NCI-H2227 treated with DMSO at 0.1 percent for 48 hours (cell line): ENCODE data around the gene GOLGA1.

Experiments
- DNase-seq: peaks from one replicate; lab custom pipeline; 2025; lab: John Stamatoyannopoulos, UW

GOLGA1 gene

DNA sequence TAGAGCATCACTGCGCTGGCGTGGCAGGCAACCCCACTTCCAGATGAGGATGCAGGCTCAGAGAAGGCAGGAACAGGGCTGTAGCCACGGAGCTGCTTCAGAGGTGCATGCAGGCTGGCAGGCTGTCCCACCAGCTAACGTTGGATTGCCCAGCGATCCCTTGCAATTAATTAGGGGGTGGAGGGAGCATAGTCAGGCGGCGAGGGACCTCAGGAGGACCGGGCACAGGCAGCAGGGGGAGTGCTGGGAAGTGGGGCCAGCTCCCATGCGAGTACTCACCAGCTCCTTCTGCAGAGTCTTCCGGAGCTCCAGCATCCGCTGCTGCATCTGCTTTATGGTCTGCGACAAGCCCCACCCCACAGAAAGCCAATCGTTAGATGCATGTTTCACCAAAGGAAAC lies 58.7 kb downstream of the GOLGA1 start:
- no peak for DNase-seq

DNA sequence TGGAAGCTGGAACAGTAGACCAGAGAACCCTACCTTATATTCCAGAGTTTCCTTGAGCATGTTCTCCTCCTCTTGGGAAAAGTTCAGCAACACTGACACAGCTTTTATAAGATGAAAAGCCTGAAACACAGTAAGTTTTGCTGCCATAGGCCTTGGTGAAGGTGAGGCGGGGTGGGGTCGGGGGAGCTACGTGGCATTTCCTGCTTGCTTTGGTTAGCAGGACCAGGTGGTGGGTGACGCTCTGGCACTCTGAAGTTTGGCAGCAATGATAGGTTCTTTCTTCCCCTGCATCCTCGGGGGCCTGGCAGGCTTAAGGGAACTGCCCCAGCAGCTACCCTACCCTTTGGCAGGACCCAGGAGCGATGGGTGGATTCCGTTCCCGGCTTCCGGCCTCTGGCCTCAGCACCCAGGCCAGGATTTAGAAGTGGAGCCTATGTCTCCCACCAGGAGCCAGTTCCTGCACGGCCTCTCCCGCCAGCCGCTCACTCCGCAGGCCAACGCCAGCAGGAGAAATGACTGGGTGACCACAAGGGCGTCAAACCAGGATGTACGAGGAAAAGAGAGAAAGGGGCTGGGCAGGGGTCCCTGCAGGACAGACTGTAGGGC lies 59.6 kb downstream of the GOLGA1 start:
- DNase-seq = no peak

DNA sequence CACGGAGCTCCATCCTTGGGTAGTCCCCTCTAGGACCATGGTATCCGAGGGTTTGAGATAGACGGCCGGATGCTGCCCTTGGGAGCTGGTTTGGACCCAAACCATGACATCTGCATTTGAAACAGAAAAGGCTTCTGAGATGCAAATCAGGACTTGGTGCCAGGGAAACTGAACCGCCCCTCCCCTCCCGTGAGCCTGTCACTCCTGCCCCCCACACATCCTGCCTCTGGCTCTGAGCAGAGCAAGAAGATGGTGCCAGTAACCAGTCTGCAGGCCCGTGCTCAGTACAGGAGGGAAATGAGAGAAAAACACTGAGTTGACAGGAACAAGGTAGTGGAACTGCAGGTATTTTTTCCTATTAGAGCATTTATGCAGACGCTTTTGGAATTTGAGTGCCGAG lies 60.4 kb downstream of the GOLGA1 start:
- DNase-seq = no peak

DNA sequence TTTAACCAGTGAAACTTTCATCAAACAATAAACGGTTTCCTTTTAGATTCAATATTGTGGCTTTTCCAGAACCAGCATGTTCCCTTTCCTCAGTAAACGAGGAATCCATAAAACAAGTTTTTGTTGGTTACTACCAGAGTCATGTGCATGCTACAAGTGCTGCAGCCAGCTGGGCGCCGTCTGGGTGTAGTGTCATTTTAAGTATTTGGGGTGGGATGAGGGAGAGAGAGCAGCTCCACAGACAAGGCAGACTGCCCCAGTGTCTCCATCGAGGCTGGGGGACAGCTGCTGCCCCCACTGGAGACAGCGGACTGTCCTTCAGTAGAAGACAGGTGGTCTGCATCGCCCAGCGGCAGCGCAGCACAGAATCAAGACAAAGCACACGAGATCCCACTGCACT lies 61.7 kb downstream of the GOLGA1 start:
- DNase-seq = no peak

DNA sequence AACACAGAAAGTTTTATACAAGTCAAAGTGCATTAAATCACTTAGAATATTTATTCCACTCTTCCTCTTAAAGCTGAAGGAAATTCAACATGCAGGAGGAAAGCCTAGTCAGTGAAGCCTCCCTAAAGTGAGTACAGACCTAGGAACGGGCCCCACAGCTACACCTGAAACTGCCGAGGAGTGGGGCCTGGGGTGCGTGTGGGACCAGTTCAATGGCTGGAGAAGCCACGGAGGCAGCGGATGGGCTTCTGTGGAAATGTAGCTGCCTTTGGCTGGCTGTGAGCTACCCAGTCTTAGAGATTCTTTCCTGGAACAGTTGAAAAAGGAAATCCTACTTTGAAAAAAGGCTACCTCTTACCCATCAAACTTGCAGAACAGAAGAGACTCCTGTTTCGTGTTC lies 62.4 kb downstream of the GOLGA1 start:
- DNase-seq = no peak

DNA sequence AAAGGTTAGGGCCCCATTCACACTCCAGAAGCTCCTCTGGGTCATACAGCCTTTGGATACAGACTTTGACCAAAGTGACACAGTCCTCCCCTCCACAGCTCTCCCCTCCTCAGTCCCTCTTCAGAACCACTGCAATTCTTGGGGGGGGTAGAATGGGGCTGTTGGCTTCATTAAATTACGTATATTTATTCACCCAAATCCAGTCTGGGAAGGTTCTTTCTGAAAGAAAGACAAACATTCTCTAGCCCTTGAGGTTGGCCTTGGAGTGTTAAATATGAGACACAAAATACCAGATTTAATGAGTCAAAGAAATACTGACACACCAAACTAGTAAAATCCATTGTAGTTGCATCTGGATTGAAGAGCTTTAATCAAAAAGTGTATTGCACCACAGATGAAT lies 62.9 kb downstream of the GOLGA1 start:
- DNase-seq = no peak

DNA sequence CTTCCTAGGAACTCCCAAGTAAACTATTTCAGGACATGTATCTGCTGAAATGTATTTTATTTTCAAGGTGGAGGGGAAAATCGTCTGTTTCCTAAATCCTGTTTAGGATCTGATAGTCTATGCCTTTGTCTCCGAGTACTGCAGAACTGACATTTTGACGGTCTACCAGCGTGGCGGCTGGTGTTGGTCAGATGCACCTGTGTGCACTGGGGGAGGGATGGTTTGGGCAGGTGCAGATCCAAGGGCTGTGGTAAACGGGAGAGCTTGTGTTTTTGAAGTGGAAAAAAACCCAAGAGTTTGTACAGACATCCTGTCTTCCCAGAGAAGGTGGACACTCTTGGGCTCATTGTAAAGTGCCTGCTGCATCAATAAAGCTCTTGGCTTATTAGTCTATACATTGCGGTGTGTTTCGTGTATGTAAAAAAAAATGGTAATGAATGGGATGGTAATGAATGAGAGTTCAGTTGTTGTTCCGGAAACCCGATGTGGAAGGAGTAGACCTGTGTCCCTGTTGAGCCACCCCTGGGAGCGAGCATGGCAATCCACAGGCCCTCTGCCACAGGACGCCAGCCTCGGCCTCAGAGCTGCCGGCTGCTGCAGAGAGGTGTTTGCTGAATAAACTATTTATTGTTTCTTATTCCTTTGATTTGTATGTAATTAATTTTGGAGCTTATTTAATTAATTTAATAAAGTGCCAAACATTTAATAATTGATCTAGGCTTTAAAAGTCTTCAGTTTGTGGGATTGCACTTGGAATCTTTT lies 63.7 kb downstream of the GOLGA1 start:
- DNase-seq = no peak

DNA sequence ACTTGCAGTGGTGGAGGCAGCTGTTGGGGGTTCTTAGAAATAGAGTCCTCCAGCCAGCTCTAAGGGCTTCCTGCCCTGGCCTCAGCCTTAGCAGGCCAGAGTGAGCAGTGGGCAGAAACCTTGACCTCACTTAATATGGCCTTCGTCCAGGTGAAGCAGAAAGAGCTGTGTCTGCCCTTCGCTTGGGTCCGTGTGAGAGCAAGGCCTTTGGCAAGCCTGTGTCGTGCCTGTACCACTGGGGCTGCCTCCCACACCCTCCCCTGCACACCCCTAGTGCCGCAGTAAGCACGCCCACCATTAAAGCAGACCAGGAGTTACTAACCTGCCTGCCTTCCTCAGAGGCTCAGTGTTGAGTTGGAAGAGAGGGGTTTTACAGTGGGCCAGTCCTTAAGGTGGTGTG lies 65.4 kb downstream of the GOLGA1 start:
- DNase-seq = no peak

DNA sequence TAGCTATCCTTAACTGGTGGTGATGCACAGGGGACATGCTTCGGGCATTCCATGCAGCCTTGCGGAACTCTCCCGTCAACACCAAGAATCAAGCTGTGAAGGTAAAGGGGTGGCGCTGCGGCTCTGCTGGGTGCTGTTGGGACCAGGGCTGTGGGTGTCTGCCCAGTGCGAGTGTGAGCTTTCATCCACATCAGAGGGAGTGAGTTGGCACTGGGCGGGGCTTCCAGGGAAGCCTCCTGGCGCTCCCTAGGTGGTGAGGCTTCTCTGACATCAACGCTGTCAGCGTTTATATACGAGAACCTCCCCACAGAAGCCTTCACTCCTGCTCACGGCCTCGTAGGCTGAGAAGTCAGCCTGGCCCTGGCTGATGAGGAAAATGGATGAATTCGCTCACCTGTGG lies 67.2 kb downstream of the GOLGA1 start:
- DNase-seq = no peak

DNA sequence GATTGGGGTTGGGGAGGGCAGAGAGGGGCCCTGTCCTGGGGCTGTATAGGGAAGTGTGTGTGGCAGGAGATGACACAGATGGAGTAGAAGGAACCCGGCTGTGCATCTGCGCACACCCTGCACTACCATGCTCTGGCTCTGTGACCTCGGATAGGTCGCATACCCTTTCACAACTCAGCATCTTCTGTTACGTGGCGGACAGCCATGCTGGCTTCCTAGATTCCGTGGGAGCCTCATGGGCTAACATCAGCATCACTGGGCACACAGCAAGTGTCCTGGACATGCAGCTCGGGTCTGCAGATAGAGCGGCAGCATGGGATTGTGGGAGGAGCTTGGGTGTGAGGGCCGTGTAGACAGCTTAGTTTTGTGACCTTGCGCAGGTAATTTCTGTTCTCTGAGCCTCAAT lies 69.7 kb downstream of the GOLGA1 start:
- DNase-seq = no peak

DNA sequence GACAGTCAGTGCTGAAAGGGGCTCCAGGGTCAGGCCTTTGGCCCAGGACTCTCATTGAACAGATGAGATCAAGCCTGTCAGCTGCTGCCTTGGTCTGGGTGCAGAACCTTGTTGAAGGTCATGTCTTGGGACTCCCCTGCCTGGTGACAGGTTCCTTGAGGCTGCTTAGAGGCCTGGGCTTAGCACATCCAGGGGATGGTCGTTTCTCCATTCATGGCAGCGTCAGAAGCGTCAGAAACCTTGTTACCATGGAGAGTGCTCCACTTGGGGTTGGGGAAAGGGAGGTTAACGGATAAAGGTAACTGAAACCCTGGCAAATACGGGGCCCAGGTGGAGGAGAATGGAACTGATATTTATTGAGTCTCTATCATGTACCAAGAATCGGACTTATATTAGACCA lies 70.2 kb downstream of the GOLGA1 start:
- DNase-seq = no peak

DNA sequence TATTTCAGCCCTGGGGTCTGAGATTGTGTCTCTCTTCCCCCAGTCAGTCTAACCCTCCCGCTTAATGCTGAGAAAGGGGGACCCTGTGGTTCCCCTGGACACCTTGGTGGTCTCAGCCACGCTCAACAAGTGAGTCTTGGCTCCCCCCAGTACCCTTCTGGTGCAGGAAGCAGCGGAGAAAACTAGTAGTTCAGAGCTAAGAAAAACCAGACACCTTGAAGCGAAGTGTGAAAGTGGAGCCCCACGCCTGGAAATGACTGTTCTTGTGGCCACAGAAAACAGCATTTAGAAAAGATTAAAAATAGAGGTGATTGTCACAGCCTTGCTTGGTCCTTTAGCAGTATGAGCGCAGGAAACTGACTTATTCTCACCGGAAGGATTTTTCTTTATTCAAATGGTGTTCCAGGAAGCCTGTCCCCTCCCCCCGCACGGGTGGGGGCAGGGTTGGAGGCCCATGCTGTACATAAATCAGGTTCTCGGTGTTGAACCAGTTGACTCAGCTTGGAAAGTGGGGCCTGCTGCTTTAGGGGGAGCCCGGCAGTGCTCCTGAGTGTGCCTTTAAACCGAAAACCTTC lies 70.8 kb downstream of the GOLGA1 start:
- DNase-seq = no peak

DNA sequence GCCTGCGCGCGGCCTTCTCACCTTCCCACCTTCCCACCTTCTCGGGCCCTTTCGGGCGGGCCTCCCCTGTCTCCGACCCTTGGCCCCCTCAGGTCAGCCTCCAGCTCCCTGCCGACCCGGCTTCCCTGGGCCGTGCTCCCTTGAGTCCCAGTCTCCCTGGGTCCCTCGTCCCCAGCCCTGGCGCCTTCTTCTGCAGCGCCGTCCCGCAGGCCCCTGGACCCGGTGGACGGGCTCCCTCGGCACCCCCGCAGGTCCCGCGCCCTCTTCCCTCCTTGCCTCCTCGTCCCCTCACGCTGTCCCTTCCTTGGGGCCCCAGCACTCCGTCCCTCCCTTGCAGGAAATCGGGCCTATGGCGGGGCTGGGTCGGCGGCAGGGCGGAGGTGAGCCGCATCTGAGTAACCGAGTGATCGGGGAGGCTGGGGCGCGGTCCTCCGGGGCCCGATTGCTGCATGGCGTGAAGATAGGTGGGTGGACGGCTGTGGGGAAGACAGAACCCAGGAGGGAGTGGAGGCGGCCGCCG lies 71.4 kb downstream of the GOLGA1 start:
- no peak for DNase-seq

DNA sequence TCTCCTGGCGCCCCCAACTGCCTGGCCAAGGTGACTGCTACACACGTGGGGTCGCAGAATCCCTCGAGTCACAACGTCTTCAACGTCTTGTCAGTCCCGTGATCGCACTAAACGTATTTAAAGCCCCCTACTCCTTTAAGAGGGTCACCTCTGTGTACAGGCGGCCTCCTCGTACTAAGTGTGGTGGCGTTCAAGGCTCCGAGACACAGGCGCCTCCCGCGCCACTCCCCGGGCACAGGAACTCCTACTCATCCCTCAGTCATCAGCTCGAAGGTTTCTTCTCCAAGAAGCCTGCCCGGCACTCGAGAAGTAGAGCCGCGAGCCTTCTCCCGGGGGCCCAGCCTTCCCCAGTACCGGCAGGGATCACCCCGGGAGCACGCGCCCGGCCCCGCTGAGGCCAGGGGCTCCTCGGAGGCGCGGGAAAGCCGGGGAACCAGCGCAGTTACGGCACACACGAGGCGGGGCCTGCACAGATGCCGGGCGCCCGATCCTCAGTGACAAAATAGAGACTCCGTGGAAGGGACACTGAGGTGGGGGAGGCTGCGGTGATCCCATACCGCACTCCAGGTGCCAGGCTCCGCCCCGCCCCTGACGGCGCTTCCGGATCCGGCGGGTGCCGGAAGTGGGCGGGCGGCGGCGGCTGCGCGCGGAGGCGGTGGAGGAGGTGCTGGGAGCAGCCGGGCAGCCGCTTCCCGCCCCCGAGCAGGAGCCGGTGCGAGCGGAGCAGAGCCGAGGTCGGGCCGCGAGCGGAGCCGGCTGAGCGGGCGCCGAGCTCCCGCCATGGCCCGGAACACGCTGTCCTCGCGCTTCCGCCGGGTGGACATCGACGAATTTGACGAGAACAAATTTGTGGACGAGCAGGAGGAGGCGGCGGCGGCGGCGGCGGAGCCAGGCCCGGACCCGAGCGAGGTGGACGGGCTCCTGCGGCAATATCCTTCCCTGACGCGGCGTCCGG lies 72.1 kb downstream of the GOLGA1 start:
- DNase-seq = peak; percentile 73

DNA sequence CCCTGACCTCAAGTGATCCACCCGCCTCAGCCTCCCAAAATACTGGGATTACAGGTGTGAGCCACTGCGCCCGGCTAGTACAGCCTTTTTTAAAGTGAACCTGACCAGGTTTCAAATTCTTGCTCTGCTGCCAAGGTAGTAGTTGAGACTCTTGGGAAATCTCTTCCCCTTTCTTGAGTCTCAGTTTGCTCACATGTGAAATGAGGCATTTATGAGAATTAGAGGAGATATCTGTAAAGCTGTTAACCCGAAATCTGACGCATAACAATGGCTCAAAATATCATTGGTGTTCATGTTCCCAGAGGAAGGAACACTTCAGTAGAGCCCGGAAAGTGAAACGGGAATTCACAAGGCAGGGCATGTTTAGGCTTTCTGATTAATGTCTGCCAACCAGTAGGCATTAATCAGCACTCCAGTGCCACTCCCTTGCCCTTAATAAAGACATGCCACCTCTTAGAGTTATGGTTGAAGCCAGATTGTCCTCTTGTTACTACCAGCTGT lies 77.5 kb downstream of the GOLGA1 start:
- no peak for DNase-seq

DNA sequence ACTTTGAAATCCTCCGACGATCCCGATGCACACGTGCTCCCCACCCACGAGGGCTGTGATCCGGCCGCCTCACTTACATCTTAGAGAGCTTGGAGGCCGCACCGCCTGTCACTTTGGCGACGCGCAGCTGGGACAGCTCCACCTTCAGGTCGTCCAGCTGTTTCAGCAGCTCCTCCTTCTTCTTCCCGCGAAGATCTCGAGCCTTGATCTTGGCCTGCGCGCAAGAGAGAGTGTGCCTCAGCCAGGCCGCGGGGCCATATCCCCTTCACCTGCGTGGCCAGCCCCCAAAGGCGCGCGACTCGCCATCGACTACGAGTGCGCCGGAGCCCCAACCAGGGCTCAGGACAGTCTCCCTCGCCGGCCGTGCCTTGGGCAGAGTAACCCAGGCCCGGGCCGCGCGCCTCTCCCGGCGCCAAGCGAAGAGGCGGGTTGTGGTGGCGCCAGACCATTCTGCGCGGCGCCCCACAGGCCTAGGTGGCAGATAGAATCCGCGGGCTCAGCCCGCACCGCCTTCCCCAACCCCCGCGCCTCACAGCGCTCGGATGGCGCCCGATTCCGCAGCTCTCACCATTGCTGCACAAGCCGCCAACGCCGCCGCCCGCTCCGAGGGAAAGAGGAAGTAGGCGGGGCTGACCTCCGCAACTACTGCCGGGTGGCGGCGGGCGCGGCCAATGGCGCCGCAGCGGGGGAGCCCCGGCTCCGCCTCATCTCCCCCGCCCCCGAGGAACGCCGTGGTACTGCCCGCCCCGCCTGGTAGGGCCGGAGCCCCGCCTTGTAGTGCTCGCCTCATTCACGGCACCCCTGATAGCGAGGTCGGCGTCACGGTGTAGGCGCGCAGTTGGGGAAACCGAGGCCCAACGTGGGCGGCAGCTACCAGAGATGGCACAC lies 79.3 kb downstream of the GOLGA1 start, which contains the start of the genes ARPC5L and RPL35:
TSS of gene ARPC5L (plus strand) at position 789 of the 888 bp plus-strand sequence. CDS start 7,161 bp downstream, outside the sequence.
TSS of gene RPL35 (minus strand) at position 616 of the 888 bp plus-strand sequence. CDS start at position 571, 45 bp downstream.
- DNase-seq = peak; percentile 84

DNA sequence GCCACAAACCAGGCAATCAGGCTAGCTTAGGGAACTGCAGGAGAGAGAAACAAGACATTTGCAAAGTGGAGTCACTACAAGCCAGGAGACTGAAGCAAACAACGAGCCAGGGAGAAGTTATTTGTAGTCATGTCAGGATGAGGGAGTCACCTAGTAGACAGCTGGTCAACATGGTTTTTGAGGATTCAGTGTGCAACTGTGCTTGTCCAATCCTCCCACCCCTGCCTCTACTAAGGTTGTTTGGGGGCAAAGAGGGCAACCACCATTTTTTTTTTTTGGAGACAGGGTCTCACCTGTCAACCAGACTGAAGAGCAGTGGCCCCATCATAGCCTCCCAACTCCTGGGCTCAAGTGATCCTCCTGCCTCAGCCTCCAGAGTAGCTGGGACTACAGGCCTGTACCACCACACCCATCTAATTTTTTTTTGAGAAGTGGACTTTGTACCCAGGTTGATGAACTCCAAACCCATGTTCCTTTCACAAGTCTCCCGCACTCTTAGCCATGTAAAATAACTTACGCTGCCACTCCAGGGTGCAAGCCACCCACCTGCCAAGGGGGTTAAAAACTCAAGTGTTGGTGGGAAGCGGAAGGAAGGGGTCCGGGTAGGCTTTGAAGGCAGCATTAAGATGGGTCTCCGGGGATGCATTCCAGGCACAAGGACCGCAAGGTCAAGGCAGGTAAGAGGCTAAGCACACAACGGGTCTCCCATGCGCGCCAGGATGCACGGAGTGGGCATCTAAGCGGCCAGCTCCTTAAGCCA lies 80.1 kb downstream of the GOLGA1 start:
- no peak for DNase-seq

DNA sequence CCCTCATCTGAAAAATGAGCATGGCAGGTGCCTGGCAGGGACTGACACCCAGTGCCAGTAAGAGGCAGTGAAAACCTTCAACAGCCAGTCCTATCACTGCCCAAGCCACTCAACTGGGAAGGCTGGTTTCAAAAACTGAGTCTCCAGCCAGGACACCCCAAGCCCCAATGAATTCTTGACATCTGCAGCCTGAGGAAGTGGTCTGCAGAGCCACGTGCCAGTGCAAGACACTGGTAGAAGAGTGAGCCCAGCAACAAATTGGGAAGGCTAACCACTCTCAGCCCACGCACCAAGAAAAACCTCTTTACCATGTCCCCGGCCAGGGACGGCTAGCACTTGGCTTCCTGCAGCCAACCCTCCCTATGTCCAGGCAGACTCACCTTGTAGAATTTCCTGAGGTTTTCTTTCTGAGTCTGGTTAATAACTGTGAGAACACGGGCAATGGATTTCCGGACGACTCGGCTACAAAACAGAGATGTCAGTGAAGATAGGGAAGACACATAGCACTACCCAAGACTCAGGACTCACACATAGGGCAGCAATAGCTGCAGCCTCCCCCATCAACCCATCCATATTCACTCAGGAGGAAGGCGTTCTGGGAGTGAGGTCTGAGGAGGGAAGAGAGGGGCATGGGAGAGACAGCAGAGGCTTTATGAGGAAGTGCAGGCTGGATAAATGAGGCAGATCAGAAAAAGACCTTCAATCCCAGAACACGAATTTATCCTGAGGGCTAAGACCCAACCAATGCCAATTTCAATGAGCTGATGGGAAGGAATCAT lies 80.9 kb downstream of the GOLGA1 start:
- DNase-seq = no peak
